ENCODE measurements around the gene YJEFN3.

YJEFN3 gene

DNA sequence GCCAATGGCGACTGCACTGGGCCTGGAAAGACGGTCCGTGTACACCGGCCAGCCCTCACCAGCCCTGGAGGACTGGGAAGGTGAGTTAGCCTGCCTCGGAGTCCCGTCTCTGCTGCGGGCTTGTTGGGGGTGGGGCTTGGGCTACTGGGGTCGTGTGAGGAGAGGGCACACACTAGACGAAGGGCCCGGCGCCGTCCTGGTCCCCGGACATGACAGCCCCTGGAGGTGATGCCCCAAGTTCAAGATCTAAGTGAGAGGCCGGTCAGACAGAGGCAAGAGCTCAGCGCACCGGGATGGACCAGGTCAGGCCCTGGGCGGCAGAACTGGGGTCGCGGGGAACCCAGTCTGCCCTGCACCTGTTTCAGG, 11.0 kb downstream of the YJEFN3 start:
- DNase-seq (ENCODE audit: low spot score) = no peak

- DNase-seq (ENCODE audit: low spot score) = peak; percentile 80
Measured at GRCh38 chr19:19540064-19540714, 11.5 kb downstream of the YJEFN3 start.

DNA sequence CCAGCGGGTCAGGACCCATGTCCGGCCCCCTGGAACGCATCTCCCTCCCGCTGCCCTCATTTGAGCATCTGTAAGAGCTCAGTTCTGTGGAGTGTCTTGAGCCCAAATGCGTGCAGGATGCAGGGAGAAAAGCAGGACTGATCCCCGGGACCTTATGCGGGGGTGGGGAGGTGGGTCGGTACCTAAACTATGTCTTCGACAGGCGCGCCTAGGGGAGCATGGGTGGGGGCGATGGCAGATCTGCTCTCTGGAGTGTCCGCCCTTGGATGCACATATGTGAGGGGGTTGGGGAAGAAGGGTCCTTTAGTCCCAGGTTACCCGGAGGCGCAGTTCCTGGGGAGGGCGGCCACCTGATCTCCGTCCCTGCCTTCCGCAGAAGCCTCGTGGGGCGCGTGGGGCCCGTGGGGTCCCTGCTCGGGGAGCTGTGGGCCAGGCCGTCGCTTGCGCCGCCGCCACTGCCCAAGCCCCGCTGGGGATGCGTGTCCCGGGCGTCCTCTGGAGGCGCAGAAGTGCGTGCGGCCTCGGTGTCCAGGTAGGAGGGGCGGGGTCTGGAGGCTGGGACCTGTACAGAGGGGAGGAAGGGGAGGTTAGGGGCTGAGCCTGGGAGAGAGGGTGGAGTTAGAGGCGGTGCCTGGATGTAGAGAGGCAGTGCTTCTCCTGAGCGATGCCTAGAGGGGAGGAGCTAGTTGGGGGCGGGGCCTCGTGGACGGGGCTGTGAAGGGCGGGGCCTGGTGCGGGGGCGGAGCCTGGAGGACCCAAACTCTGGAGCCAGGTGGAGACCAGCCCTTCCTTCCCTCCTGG, 12.2 kb downstream of the YJEFN3 start:
- DNase-seq (ENCODE audit: low spot score) = peak; percentile 82

DNA sequence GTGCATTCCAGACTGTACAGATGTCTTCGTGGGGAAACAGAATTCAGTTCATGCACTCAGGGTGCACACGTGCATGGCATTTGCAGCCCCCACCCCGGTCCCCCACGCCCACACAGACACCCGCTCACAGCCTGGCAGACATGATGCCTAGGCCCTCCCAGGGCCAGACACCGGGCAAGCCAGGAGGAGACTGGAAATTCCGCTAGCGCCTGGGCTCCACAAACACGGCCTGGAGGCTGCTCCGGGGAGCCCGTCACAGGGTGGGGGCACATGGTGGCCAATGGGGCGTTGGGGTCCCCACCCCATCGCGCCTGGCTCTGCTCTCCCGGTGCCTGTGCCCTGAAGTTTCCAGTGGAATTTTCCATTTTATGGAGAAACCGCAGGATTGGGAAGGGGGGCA, 12.9 kb downstream of the YJEFN3 start:
- DNase-seq (ENCODE audit: low spot score) = no peak

DNA sequence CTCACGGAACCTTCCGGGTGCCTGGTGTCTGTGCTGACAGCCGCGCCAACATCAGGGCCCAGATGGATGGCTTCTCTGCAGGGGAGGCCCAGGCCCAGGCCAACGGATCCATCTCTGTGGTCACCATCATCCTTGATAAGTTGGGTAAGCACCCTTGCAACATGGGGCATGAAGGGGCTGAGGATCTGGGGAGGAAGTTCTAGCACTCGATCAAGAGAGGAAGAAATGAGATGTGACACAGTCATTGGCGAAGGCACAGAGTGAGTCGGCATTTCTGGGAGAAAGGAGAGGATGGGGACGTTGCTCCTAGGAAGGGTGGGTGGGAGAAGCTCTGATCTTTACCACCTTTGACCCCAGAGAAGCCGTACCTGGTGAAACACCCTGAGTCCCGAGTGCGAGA, 13.8 kb downstream of the YJEFN3 start:
- DNase-seq (ENCODE audit: low spot score) = no peak

DNA sequence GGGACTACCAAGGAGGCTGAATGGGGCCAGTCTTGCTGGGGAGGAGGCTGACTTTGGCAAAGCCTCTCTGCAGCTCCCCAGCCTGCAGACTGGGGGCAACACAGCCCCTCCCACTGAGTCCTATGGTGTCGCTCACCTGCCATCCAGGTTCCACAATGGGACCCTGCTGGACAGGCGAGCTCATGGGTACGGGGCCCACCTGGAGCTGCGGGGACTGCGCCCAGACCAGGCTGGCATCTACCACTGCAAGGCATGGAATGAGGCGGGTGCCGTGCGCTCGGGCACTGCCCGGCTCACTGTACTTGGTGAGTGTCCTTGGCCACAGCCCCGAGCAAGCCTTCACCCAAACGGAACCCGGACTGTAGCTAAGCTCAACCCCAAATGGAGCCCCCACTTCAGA, 14.4 kb downstream of the YJEFN3 start:
- no peak for DNase-seq (ENCODE audit: low spot score)

DNA sequence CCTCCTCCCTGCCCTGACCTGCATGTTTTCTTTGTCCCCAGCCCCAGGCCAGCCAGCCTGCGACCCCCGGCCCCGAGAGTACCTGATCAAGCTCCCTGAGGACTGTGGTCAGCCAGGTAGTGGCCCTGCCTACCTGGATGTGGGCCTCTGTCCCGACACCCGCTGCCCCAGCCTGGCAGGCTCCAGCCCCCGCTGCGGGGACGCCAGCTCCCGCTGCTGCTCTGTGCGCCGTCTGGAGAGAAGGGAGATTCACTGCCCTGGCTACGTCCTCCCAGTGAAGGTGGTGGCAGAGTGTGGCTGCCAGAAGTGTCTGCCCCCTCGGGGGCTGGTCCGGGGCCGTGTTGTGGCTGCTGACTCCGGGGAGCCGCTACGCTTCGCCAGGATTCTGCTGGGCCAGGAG, 14.9 kb downstream of the YJEFN3 start:
- no peak for DNase-seq (ENCODE audit: low spot score)

DNA sequence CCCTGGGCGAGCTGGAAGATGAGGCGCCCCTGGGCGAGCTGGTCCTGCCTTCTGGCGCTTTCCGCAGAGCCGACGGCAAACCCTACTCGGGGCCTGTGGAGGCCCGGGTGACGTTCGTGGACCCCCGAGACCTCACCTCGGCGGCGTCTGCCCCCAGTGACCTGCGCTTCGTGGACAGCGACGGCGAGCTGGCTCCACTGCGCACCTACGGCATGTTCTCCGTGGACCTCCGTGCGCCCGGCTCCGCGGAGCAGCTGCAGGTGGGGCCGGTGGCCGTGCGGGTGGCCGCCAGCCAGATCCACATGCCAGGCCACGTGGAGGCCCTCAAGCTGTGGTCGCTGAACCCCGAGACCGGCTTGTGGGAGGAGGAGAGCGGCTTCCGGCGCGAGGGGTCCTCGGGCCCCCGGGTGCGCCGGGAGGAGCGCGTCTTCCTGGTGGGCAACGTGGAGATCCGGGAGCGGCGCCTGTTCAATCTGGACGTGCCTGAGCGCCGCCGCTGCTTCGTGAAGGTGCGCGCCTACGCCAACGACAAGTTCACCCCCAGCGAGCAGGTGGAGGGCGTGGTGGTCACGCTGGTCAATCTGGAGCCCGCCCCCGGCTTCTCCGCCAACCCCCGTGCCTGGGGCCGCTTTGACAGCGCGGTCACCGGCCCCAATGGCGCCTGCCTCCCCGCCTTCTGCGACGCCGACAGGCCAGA, 15.7 kb downstream of the YJEFN3 start:
- no peak for DNase-seq (ENCODE audit: low spot score)

- DNase-seq (ENCODE audit: low spot score) = no peak
Measured at GRCh38 chr19:19544954-19545591, 16.4 kb downstream of the YJEFN3 start.

DNA sequence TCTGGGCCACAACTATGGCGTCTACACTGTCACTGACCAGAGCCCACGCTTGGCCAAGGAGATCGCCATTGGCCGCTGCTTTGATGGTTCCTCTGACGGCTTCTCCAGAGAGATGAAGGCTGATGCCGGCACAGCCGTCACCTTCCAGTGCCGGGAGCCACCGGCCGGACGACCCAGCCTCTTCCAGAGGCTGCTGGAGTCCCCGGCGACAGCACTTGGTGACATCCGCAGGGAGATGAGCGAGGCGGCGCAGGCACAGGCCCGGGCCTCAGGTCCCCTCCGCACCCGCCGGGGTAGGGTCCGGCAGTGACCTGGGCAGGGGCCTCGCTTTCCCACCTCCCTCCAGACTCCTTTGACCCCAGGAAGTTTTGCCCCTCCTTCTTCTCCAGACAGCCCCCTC, 17.0 kb downstream of the YJEFN3 start:
- DNase-seq (ENCODE audit: low spot score) = no peak

DNA sequence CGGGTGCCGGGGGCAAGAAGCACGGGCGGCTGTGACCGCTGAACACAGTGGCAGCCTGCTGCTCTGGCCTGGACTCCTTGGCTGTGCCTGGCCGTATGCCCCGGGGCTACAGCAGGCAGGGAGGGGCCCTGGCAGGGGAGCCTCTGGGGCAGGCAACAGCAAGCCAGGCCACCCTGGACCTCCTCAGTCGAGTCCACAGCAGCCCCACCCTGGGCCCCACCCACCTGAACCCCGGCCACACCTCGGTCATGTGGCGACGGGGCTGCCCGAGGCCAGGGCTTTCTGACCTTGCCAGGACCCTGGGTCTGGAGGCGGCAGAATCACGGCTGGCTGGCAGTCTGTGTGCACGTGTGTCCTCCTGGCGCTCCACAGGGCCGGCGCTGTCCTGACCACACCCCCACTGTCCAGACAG, 18.0 kb downstream of the YJEFN3 start:
- DNase-seq (ENCODE audit: low spot score) = no peak

DNA sequence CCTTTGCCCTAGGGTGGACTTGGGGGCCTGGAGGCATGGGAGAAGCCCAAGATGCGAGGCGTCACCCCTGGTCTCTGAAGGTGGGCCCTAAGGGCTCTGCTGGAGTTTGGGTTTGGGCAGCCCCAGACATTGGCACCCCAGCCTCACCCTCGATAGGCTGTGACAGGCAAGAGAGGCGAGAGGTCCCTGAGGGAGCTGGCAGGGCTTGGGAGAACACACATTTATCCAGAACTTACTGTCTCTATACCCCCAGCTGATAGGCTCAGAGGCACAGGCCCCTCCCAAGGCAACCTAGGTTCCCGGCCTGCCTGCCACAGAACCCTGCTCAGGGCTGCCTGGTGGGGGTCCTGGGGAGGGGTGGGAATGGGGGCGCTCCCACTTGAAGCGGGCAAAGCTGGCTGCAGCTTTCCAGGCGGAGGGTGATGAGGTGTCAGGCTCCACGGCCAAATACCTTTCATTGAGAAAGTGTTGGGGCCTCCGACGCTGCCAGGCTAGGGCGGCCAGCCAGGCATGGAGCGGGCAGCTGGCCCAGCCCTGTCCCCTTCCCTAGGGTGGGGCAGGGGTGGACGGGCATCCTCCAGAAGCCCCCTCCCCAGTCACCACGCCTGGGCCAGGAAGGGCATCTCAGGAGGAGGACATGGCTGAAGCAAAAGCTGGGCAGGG, 19.1 kb downstream of the YJEFN3 start:
- no peak for DNase-seq (ENCODE audit: low spot score)

GRCh38 chr19:19548915-19549759, 20.4 kb downstream of the YJEFN3 start:
- no peak for DNase-seq (ENCODE audit: low spot score)

GRCh38 chr19:19549804-19550464, 21.2 kb downstream of the YJEFN3 start:
- no peak for DNase-seq (ENCODE audit: low spot score)

DNA sequence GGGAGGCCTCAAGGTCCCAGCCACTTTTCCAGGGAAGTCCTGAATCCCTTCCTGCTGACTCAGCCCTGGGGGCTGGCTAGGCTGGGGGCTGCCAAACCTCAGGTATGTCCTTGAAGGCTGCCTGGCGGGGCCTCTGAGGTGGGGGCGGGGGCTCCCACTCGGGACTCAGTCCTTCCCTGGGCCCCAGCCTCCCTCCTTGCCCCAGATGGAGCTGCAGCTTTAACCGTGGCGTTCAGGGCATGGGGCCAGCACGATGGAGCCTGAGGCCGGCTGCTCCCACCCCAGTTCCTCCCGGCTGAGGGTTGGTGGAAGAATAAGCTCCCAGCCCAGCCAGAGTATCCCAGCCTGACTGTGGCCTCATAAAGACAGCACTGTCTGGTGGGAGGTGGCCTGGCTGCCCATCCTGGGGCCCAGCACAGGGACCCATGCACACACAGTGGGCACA, 21.8 kb downstream of the YJEFN3 start:
- peak; percentile 35 for DNase-seq (ENCODE audit: low spot score)

DNA sequence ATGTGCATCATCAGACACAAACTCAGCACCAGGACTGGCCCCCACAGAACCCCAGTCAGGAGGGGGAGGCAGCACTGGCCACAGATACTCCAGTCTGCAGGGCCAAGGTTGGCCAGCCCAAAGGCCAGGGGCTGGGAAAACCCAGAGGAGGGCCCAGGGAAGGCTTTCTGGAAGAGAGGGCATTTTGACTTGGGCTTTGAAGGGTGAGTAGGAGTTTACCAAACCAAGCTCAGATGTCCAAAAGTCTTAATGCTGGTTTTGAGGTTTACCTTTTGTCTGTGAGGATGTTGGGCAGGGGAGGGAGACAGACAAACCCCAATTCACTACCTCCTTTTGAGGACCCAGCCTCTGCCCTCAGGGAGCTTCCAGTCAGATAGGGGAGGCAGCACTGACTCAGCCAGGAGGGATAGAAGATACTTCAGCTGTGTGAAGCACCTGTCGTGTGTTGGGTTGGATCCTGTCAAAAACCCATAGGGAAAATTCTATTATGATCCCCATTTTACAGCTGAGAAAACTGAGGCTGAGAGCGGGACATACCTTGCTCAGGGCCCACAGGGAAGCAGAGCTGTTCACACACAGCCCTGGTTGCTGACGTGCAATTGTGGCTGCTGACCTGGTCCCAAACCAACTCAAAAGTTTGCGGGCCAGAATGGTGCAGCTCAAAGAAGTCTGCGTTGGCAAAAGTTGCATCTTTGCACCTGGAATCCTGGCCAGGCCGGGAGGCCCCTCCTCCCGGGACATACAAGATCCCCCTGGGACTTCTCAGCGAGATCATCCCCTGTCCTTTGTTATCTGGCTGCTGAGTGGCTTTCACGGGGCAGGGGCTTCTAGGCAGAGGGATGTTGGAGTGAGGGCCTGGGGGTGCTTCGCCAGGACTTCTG, 22.5 kb downstream of the YJEFN3 start:
- DNase-seq (ENCODE audit: low spot score) = no peak

DNA sequence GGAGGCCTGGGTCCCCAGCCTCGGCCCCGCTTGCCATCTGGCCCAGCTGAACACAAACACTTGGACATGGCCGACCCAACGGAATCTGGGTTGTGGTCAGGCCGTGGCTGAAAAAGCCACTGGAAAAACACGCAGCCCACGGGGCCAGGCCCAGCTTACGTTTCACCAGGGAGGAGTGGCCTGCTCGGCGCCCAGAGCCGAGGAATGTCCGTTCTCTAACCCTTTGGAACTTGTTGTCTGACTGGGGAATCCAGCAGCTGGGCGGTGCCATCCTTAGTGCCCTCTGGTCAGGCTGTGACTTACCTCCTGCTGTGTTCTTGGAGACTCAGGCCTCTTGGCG, 23.1 kb downstream of the YJEFN3 start:
- no peak for DNase-seq (ENCODE audit: low spot score)

GRCh38 chr19:19552798-19553197, 24.1 kb downstream of the YJEFN3 start:
- no peak for DNase-seq (ENCODE audit: low spot score)

- DNase-seq (ENCODE audit: low spot score) = no peak
Measured at GRCh38 chr19:19553670-19554069, 25.0 kb downstream of the YJEFN3 start.
